ENCODE results near the gene HCN3.
A peak's percentile ranks its signal among the peaks of the same experiment; 100 is the strongest.
"Not testable (repeated sequence)": the region's sequence is repeated elsewhere in the genome, so short reads cannot be mapped to it uniquely, and the experiment has no call there.

Gene HCN3

DNA sequence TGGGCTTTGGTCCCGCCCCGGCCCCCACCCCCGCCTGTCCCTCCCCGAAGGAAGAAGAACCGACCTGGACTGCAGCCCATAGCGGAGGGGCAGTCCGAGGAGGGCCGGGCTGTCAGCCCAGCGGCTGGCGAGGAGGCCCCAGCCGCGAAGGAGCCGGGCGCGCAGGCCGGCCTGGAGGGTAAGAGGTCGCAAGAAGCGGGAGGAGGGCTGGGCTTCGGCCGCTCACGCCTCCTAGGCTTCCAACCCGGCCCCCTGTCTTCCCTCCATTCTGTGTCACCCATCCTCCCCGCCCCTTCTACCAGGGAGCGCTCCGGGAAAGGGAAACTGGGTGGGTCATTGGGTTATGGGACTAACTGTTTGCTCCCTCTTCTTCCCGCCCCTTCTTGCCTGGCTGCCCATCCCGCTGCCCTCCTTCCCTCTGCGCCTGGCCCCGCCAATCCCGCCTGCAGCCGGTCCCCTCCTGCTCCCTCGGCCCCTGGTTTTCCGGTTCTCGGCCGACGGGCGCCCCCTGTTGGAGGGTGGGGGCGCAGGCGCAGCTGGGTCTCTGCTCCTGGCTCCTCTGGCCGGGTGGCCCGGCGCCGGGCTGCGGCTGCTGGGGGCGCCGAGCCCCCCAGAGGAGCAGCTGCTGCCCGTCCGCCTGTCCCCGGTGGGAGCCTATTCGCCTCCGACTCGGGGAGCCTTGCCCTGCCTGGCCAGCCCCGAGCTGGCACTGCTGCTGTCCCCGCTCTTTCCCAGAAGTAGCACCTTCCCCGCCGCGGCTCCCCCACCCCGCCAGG, 45.9 kb downstream of the HCN3 start:
- H3K4me3 ChIP-seq (ENCODE audit: low read length), result peak overlapping the region; percentile 65; the same call in 1 of the 2 replicates
- peaks cover 11% of the 10 kb centered on the region for H3K4me1 ChIP-seq (ENCODE audit: control insufficient read depth, insufficient read depth, low read length)
- H3K9me3 ChIP-seq (ENCODE audit: control insufficient read depth, insufficient read depth, low read length), result no peaks in the 10 kb centered on the region
- H3K27me3 ChIP-seq (ENCODE audit: control insufficient read depth, insufficient read depth, low read length), result no peaks in the 10 kb centered on the region
- DNase-seq (ENCODE audit: low read depth, low spot score), result no peak
- no CpG with 5 or more reads among the region's 58 CpGs for whole genome bisulfite sequencing (ENCODE audit: insufficient coverage, insufficient read length)
- no peak overlapping the region for H3K27ac ChIP-seq (ENCODE audit: low read length)
- H3K36me3 ChIP-seq (ENCODE audit: control insufficient read depth, insufficient read depth, low read length), result peaks cover 11% of the 10 kb centered on the region

DNA sequence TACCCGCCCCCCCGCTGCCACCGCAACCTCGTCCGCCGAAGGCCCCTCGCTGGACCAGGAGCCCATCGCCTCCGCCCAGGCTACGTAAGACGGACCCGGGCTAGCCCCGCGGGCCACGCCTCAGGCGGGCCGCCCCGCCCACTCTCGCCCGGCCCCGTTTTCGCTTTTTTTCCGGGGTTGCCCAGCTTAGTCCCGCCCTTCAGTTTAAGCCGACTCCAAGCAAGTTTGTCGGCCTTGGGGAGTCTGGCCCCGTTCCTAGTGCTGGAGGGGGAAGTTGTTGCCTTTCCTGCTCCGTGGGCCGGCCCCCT, 46.4 kb downstream of the HCN3 start:
- peaks cover 11% of the 10 kb centered on the region for H3K4me1 ChIP-seq (ENCODE audit: control insufficient read depth, insufficient read depth, low read length)
- no peak for DNase-seq (ENCODE audit: low read depth, low spot score)
- H3K4me3 ChIP-seq (ENCODE audit: low read length), result peak overlapping the region; percentile 65; the same call in 1 of the 2 replicates
- no peaks in the 10 kb centered on the region for H3K9me3 ChIP-seq (ENCODE audit: control insufficient read depth, insufficient read depth, low read length)
- H3K36me3 ChIP-seq (ENCODE audit: control insufficient read depth, insufficient read depth, low read length), result peaks cover 6% of the 10 kb centered on the region
- no peak overlapping the region for H3K27ac ChIP-seq (ENCODE audit: low read length)
- no peaks in the 10 kb centered on the region for H3K27me3 ChIP-seq (ENCODE audit: control insufficient read depth, insufficient read depth, low read length)
- WGBS (ENCODE audit: insufficient coverage, insufficient read length), result no CpG with 5 or more reads among the region's 29 CpGs

- H3K27me3 ChIP-seq (ENCODE audit: control insufficient read depth, insufficient read depth, low read length), result no peaks in the 10 kb centered on the region
- DNase-seq (ENCODE audit: low read depth, low spot score), result no peak
- peak overlapping the region; percentile 65 for H3K4me3 ChIP-seq (ENCODE audit: low read length)
- H3K36me3 ChIP-seq (ENCODE audit: control insufficient read depth, insufficient read depth, low read length), result peaks cover 6% of the 10 kb centered on the region
- no peak overlapping the region for H3K27ac ChIP-seq (ENCODE audit: low read length)
- H3K4me1 ChIP-seq (ENCODE audit: control insufficient read depth, insufficient read depth, low read length), result peaks cover 11% of the 10 kb centered on the region
- H3K9me3 ChIP-seq (ENCODE audit: control insufficient read depth, insufficient read depth, low read length), result no peaks in the 10 kb centered on the region
- no CpG with 5 or more reads among the region's 44 CpGs for WGBS (ENCODE audit: insufficient coverage, insufficient read length)
These were observed 46.9 kb downstream of the HCN3 start for GRCh38 chr1:155324037-155324716.

DNA sequence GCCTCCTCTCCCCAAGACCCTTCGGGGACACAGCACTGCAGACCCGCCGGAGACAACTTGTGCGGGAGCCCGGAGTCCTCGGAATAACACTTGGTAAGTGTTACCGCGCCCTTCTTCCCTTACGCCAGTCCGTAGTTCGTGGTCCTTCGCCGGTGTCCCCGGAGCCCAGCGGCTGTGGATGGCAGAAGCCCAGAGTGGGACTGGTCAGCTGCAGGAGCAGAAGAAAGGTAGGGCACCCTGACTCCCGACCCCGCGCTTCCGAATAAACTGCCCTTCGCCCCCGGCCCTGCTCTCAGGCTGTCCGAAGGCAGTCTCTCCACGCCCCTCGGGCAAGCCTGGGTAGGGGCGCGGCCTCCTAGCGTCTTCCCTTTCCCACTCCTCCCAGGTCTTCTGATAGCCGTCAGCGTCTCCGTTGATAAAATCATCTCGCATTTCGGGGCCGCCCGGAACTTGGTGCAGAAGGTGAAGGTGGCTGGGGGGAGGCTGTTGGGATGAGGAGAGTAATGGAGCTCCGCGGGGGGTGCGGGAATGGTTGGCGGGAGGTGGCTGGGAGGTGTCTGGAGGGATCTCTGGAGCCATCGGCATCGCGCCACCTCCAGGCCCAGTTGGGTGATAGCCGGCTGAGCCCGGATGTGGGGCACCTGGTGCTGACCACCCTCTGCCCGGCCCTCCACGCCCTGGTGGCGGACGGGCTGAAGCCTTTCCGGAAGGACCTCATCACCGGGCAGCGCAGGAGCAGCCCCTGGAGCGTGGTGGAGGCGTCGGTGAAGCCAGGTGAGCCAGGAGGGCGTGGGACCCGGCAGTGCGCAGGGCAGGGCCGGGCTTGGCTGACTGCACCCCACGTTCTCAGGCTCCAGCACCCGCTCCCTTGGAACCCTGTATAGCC, 47.7 kb downstream of the HCN3 start:
- H3K27ac ChIP-seq (ENCODE audit: low read length), result no peak overlapping the region
- H3K36me3 ChIP-seq (ENCODE audit: control insufficient read depth, insufficient read depth, low read length), result peaks cover 7% of the 10 kb centered on the region
- WGBS (ENCODE audit: insufficient coverage, insufficient read length), result no CpG with 5 or more reads among the region's 59 CpGs
- H3K4me1 ChIP-seq (ENCODE audit: control insufficient read depth, insufficient read depth, low read length), result peaks cover 11% of the 10 kb centered on the region
- peak overlapping the region; percentile 65 for H3K4me3 ChIP-seq (ENCODE audit: low read length)
- no peak for DNase-seq (ENCODE audit: low read depth, low spot score)
- H3K9me3 ChIP-seq (ENCODE audit: control insufficient read depth, insufficient read depth, low read length), result no peaks in the 10 kb centered on the region
- H3K27me3 ChIP-seq (ENCODE audit: control insufficient read depth, insufficient read depth, low read length), result no peaks in the 10 kb centered on the region

DNA sequence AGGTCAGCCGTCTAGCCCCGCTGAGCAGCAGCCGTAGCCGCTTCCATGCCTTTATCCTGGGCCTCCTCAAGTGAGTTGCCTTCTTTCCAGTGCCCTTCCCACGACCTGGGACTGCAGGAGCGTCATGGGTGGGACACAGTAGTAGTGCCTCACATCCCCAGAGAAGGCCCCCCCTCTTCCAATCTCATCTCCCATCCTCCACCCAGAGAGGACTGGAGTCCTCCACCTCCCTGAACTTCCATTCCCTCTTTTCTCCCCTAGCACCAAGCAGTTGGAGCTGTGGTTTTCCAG, 48.3 kb downstream of the HCN3 start:
- Histone ChIP-seq H3K27ac (ENCODE audit: low read length) (no peak overlapping the region), H3K27me3 (ENCODE audit: control insufficient read depth, insufficient read depth, low read length) (no peaks in the 10 kb centered on the region), H3K4me1 (ENCODE audit: control insufficient read depth, insufficient read depth, low read length) (peaks cover 11% of the 10 kb centered on the region), H3K4me3 (ENCODE audit: low read length) (peak overlapping the region; percentile 65; the same call in 1 of the 2 replicates), H3K36me3 (ENCODE audit: control insufficient read depth, insufficient read depth, low read length) (peaks cover 12% of the 10 kb centered on the region), H3K9me3 (ENCODE audit: control insufficient read depth, insufficient read depth, low read length) (no peaks in the 10 kb centered on the region)
- no CpG with 5 or more reads among the region's 6 CpGs for WGBS (ENCODE audit: insufficient coverage, insufficient read length)
- DNase-seq (ENCODE audit: low read depth, low spot score), result no peak

DNA sequence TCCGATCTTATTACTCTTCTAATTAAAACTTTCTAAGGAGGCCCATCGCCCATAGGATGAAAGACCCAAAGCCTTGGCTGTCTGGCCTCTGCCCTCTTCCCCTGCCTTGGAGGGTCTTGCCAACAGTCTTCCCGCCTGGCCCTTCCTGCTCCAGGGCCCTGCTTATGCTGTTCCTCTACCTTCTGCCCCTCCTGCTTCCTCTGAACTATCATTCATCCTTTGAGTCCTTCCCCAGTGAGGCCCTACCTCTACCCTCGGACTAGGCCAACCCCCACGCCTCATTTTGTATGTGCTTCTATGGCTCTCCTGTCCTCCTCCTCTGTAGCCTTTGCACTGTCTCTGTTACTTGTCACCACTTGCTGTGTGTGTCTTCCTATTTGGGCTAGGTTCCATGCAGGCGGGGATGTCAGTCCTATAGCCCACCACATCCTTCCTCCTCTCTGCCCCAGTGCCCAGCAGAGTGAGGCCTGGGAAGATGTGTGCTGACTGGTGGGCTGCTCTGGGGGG, 48.8 kb downstream of the HCN3 start:
- no peaks in the 10 kb centered on the region for H3K27me3 ChIP-seq (ENCODE audit: control insufficient read depth, insufficient read depth, low read length)
- H3K4me3 ChIP-seq (ENCODE audit: low read length), result no peak overlapping the region
- H3K27ac ChIP-seq (ENCODE audit: low read length), result no peak overlapping the region
- H3K4me1 ChIP-seq (ENCODE audit: control insufficient read depth, insufficient read depth, low read length), result peaks cover 11% of the 10 kb centered on the region
- WGBS (ENCODE audit: insufficient coverage, insufficient read length), result no CpG with 5 or more reads among the region's 6 CpGs
- peaks cover 12% of the 10 kb centered on the region for H3K36me3 ChIP-seq (ENCODE audit: control insufficient read depth, insufficient read depth, low read length)
- no peak for DNase-seq (ENCODE audit: low read depth, low spot score)
- H3K9me3 ChIP-seq (ENCODE audit: control insufficient read depth, insufficient read depth, low read length), result no peaks in the 10 kb centered on the region

DNA sequence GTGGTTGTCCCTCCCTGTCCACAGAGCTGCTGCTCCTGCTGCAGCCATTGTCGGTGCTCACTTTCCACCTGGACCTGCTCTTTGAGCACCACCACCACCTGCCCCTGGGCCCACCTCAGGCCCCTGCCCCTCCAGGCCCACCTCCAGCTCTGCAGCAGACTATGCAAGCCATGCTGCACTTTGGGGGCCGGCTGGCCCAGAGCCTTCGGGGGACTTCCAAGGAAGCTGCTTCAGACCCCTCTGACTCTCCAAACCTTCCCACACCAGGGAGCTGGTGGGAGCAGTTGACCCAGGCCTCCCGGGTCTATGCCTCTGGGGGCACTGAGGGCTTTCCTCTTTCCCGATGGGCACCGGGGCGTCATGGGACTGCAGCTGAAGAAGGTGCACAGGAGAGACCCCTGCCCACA, 49.4 kb downstream of the HCN3 start:
- no CpG with 5 or more reads among the region's 7 CpGs for WGBS (ENCODE audit: insufficient coverage, insufficient read length)
- Histone ChIP-seq H3K4me3 (ENCODE audit: low read length) (no peak overlapping the region), H3K4me1 (ENCODE audit: control insufficient read depth, insufficient read depth, low read length) (peaks cover 9% of the 10 kb centered on the region), H3K27ac (ENCODE audit: low read length) (no peak overlapping the region), H3K36me3 (ENCODE audit: control insufficient read depth, insufficient read depth, low read length) (peaks cover 12% of the 10 kb centered on the region), H3K27me3 (ENCODE audit: control insufficient read depth, insufficient read depth, low read length) (no peaks in the 10 kb centered on the region), H3K9me3 (ENCODE audit: control insufficient read depth, insufficient read depth, low read length) (no peaks in the 10 kb centered on the region)
- DNase-seq (ENCODE audit: low read depth, low spot score), result no peak

- Histone ChIP-seq H3K9me3 (ENCODE audit: control insufficient read depth, insufficient read depth, low read length) (no peaks in the 10 kb centered on the region), H3K27me3 (ENCODE audit: control insufficient read depth, insufficient read depth, low read length) (no peaks in the 10 kb centered on the region), H3K4me1 (ENCODE audit: control insufficient read depth, insufficient read depth, low read length) (peaks cover 4% of the 10 kb centered on the region; the same call in 1 of the 2 replicates), H3K36me3 (ENCODE audit: control insufficient read depth, insufficient read depth, low read length) (peaks cover 12% of the 10 kb centered on the region), H3K4me3 (ENCODE audit: low read length) (no peak overlapping the region), H3K27ac (ENCODE audit: low read length) (no peak overlapping the region)
- no CpG with 5 or more reads among the region's 4 CpGs for WGBS (ENCODE audit: insufficient coverage, insufficient read length)
- no peak for DNase-seq (ENCODE audit: low read depth, low spot score)
These were observed 50.7 kb downstream of the HCN3 start for GRCh38 chr1:155327981-155328380.

DNA sequence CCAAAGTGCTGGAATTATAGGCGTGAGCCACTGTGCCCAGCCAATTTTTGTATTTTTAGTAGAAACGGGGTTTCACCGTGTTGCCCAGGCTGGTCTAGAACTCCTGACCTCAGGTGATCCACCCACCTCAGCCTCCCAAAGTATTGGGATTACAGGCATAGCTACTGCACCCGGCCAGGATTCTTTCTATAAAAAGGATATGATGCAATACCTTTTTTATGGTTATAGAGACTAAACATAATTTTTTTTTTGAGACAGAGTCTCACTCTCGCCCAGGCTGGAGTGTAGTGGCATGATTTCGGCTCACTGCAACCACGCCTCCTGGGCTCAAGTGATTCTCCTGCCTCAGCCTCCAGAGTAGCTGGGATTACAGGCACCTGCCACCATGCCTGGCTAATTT, 51.6 kb downstream of the HCN3 start:
- H3K4me3 ChIP-seq (ENCODE audit: low read length); H3K4me1 ChIP-seq (ENCODE audit: control insufficient read depth, insufficient read depth, low read length); H3K9me3 ChIP-seq (ENCODE audit: control insufficient read depth, insufficient read depth, low read length); H3K27me3 ChIP-seq (ENCODE audit: control insufficient read depth, insufficient read depth, low read length); DNase-seq (ENCODE audit: low read depth, low spot score); H3K27ac ChIP-seq (ENCODE audit: low read length): not testable (repeated sequence)
- no CpG with 5 or more reads among the region's 7 CpGs for WGBS (ENCODE audit: insufficient coverage, insufficient read length)
- peaks cover 12% of the 10 kb centered on the region for H3K36me3 ChIP-seq (ENCODE audit: control insufficient read depth, insufficient read depth, low read length)

- H3K9me3 ChIP-seq (ENCODE audit: control insufficient read depth, insufficient read depth, low read length), result no peaks in the 10 kb centered on the region
- no peak for DNase-seq (ENCODE audit: low read depth, low spot score)
- no CpG with 5 or more reads among the region's 11 CpGs for WGBS (ENCODE audit: insufficient coverage, insufficient read length)
- H3K4me3 ChIP-seq (ENCODE audit: low read length), result no peak overlapping the region
- H3K4me1 ChIP-seq (ENCODE audit: control insufficient read depth, insufficient read depth, low read length), result peaks cover 4% of the 10 kb centered on the region; the same call in 1 of the 2 replicates
- H3K36me3 ChIP-seq (ENCODE audit: control insufficient read depth, insufficient read depth, low read length), result peaks cover 12% of the 10 kb centered on the region
- no peaks in the 10 kb centered on the region for H3K27me3 ChIP-seq (ENCODE audit: control insufficient read depth, insufficient read depth, low read length)
- no peak overlapping the region for H3K27ac ChIP-seq (ENCODE audit: low read length)
These were observed 52.8 kb downstream of the HCN3 start for GRCh38 chr1:155329980-155330598.

Measured in iPS DF 6.9 (cell line).